Stimulated activated CD8-positive, alpha-beta memory T cell treated with anti-CD3 and anti-CD28 coated beads, Interleukin-15, amount 100 ng/mL, for 48 hours (primary cell): ENCODE results near the gene ZNF844.
A peak's percentile ranks its signal among the peaks of the same experiment; 100 is the strongest.
"Not testable (repeated sequence)": the region's sequence is repeated elsewhere in the genome, so short reads cannot be mapped to it uniquely, and the experiment has no call there.

ENCODE experiments used
- DNase-seq, 2 donors: peaks; one replicate each; pipeline ENCODE4 v3.0.0-alpha.2; 2020; ENCODE audit warnings: low read depth in 2 of 2

ZNF844 gene

DNA sequence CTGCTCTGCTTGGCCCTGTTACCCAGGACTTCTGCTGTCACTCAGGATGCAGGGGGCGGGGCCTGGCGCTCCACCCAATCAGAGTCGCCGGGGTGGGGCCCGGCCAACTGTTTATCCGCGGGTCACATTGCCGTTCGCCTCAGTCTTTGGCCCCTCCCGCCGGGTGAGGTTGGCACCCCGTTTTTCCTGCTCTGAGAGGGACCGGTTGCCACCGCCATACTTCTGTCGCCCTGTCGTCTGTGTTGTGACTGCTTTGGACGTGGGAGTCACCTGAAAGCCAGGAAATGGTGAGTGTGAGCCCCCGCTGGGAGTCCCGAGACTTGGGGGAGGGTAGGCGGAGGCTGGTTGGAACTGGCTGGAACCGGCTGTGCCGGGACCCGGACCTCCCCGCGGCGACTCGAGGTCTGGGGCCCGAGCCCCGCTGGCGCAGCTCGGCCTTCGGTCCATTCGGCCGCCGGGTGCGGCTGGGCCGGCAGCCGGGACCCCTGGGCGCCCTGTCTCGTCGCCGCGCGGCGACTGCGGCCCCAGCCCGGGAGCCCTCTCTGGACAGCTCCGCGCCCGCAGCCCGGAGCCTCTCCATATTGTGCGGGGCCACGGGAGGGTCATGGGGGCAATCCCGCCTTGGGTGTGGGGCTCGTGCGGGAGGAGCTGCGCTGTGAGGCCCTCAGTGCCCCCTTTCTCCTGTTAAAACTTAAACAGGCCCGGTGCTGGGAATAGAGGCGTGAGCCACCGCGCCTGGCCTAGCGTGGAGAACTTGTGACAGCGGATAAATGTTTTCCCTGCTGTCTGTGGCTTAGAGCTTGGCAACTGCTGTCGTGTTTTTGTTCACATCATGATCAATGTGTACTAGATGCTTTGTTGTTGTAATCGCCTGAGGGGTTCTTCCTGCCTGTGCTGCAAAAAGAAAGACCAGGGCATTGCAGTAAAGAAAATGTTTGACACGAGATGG lies at the start of gene ZNF844:
Gene ZNF844 (plus strand): TSS at position 142 of the 949 bp plus-strand sequence. CDS start 143 bp downstream, at position 285.
- DNase-seq = peak; percentile 55 to 70

DNA sequence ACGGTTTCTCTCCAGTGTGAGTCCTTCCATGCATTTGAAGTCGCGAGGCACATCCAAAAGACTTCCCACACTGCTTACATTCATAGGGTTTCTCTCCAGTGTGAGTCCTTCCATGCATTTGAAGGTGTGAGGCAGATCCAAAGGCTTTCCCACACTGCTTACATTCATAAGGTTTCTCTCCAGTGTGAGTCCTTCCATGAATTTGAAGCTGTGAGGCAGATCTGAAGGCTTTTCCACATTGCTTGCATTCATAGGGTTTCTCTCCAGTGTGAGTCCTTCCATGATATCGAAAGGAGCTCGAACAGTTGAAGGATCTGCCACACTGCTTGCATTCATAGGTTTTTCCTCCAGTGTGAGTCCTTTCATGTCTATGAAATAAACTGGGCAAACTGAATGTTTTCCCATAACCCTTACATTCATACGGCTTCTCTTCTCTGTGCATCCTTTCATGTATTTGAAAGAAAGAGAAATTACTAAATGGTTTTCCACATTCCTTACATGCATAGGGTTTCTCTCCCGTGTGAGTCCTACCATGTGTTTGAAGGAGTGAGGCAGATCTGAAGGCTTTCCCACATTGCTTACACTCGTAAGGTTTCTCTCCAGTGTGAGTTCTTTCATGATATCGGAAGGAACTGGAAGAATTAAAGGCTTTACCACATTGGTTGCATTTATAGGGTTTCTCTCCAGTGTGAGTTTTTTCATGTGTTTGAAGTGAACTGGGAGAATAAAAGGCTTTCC lies 49.3 kb upstream of the ZNF844 start:
- DNase-seq = no peak

DNA sequence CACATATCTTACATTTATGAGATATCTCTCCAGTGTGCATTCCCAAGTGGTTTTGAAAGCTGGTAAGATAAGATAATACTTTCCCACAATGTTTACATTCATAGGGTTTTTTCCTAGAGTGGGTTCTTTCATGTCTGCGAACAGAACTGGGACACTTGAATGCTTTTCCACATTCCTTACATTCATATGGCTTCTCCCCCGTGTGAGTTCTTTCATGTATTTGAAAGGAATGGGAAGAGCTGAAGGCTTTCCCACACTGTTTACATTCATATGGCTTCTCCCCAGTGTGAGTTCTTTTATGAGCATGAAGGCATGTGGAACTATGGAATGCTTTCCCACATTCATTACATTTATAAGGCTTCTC lies 48.8 kb upstream of the ZNF844 start:
- no peak for DNase-seq

DNA sequence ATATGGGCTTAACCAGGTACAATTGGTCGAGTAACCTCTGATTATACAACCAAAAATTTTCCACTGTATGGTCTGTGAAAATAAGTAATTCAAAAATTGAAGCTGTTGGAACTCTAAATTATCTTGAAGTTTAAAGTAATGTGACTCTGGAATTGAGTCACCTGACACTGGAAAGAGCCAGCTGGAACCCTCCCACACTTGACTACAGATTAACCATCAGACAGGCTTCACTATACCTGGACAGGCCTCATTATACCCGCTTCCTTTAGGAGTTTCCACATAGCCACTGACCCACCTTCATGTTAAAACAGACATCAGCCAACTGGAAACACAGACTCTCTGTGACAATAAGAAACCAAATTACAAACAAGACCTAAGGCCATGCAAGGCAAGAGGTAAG lies 30.3 kb upstream of the ZNF844 start:
- no peak for DNase-seq

DNA sequence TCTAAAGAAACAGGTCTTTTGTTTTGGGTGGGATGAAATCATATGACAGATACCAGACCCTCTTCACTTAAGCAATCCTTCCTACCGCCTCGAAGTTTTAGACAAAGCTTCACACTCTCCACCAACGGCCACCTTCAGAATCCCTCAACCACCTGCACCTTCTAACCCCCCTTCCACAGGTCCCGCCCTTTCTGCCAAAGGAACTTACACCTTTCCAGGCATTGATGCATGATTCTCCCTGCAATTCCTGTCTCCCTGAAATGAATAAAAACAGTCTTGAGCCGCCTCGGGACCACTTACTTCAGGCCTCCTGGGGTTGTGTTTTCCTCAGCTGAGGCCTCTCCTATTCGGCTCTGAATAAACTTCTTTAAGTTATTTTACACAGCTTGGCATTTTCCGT lies 29.9 kb upstream of the ZNF844 start:
- DNase-seq = no peak

DNA sequence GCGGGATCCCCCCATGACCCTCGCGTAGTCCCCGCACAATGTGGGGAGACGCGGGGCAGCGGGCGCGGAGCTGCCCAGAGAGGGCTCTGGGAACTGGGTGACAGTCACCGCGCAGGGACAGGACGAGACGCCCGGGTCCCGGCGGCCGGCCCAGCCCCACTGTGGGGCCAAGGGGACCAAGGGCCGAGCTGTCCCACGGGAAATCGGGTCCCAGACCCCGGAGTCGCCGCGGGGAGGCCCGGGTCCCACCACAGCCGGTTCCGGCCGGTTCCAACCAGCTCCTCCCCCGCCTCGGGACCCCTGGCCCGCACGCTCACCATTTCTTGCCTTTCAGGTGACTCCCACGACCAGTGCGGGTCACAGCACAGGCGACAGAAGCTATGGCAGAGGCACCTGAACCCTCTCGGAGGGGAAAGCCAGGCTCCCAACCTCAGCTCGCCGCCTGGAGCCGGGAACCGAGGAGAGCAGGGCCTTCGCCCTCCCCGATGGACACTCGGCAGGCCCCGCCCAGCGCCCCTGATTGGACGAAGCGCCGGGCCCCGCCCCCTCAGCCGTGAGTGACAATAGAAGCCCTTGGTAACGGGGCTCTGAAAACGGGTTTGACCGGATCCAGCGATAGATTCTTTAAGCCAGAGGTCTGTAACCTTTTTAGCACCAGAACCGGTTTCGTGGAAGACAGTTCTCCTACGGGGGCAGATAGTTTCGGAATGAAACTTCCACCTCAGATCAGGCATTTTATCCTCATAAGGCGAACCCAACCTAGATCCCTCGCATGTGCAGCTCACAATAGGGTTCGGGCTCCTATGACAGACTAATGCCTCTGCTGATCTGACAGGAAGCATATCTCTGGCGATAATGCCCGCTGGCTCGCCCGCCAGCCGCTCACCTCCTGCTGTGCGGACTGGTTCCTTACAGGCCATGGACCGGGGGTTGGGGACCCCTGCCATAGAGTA lies 29.0 kb upstream of the ZNF844 start, which contains the start of gene ZNF433:
Gene ZNF433 (minus strand): TSS at position 460 of the 953 bp plus-strand sequence. CDS start 140 bp downstream, at position 320.
- DNase-seq = peak; percentile 56 to 67

DNA sequence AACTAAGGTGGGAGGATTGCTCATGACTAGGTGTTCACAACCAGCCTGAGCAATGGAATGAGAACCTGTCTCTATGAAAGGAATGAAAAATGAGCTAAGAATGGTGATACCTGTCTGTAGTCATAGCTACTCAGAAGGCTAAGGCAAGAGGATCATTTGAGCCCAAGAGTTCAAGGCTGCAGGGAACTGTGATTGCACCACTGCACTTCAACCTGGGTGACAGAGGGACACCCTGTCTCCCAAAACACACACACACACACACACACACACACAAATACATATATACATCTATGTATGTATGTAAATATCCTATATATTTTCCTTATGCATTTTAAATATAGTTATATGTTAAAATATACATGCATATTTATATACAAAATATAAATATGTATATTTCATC lies 21.6 kb upstream of the ZNF844 start:
- DNase-seq = no peak

DNA sequence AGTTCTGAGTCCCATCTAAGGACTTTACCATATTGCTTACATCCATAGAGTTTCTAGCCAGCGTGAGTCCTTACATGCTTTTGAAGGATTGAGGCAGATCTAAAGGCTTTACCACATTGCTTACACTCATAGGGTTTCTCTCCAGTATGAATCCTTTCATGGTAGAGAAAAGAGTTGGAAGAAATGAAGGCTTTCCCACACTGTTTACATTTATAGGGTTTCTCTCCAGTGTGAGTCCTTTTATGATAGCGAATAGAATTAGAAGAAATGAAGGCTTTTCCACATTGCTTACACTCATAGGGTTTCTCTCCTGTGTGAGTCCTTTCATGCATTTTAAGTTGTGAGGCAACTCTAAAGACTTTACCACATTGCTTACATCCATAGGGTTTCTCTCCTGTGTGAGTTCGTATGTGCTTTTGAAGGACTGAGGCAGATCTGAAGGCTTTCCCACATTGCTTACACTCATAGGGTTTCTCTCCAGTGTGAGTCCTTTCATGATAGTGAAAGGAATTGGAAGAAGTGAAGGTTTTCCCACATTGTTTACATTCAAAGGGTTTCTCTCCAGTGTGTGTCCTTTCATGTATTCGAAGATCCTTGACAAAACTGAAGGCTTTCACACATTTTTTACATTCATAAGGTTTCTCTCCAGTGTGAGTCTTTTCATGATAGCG lies 20.6 kb upstream of the ZNF844 start:
- DNase-seq = no peak

DNA sequence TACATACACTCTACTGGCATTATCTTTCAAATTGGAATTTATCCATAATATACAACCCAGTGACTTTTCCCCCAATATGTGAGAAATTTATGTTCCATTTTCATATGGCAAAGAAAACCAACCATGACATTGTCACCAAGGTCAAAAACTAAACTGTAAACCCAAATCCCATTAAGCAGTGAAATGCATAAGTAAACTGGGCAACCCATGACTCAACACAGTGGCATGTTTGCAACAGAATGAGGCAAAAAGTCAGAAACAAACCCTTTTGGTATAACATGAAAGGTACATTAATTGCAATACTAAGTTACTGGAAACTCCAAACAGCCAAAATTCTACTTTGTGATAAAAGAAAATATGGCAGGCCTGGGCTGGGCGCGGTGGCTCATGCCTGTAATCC lies 16.7 kb upstream of the ZNF844 start:
- no peak for DNase-seq

DNA sequence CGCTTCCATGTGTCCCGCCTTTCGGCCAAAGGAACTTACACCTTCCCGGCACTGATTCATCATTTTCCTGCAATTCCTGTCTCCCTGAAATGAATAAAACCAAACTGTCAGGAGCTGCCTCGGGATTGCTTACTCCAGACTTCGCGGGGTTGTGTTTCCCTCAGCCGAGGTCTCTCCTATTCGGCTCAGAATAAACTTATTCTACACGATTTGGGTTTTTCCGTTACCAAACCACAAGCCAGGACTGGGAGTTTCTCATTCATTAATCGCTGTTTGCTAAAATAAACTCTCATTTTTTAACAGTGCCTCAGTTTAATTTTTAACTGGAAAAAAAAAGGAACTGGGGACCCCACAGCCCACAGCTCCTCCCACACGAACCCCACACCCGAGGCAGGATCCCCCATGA lies 12.4 kb upstream of the ZNF844 start:
- no peak for DNase-seq

DNA sequence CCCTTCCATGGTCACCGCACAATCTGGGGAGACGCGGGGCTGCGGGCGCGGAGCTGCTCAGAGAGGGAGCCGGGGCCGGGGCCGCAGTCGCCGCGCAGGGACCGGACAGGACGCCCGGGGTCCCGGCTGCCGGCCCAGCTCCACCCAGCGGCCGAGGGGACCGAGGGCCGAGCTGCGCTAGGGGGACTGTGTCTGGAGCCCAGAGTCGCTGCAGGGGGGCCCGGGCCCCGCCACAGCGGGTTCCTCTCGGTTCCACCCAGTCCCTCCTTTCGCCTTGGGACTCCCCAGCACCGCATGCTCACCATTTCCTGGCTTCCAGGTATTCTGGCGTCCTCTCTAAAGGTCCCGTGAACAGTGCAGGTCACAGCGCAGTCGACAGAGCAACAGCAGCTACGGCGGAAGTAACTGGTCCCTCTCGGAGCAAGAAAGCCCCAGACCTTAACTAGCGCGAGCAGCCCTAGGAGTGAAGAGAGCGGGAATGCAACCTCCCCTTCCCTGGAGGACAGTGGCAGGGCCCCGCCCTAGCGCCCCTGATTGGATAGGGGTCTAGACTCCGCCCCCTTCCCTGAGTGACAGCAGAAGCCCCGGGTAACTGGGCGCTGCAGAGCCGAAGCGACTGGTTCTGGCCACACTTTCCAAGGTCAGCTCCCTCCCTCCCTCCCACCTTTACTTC lies 11.9 kb upstream of the ZNF844 start, which contains the start of gene ZNF878:
Gene ZNF878 (minus strand): TSS at position 465 of the 673 bp plus-strand sequence. CDS start 160 bp downstream, at position 305.
- DNase-seq = peak; percentile 34 to 66

DNA sequence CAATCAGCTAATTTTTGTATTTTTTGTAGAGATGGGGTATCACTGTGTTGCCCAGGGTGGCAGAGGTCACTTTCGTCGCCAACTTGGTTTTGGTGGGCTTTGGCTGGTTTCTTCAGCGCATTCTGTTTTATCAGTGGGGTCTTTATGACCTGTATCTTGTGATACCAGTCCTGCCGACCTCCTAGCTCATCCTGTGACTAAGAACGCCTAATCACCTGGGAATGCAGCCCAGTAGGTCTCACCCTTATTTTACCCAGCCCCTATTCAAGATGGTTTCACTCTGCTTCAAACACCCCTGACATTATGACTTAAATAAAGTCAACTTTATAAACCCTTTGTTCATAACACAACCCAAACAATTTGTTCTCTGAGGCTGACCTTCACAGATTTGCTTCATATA lies 8.7 kb upstream of the ZNF844 start:
- no peak for DNase-seq

DNA sequence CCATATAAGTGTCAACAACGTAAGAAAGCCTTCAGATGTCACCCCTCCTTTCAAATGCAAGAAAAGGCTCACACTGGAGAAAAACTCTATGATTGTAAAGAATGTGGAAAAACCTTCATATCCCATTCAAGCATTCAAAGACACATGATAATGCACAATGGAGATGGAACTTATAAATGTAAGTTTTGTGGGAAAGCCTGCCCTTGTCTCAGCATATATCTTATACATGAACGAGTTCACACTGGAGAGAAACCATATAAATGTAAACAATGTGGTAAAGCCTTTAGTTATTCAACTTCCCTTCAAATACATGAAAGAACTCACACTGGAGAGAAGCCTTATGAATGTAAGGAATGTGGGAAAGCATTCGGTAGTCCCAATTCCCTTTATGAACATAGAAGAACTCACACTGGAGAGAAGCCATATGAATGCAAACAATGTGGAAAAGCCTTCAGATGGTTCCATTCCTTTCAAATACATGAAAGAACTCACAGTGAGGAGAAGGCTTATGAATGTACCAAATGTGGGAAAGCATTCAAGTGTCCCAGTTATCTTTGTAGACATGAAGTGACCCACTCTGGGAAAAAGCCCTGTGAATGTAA lies 11.1 kb downstream of the ZNF844 start:
- no peak for DNase-seq

DNA sequence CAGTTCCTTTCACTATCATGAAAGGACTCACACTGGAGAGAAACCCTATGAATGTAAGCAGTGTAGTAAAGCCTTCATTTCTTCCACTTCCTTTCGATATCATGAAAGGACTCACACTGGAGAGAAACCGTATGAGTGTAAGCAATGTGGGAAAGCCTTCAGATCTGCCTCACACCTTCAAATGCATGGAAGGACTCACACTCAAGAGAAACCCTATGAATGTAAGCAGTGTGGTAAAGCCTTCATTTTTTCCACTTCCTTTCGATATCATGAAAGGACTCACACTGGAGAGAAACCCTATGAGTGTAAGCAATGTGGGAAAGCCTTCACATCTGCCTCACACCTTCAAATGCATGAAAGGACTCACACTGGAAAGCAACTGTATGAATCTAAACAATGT lies 11.8 kb downstream of the ZNF844 start:
- DNase-seq = not testable (repeated sequence)

DNA sequence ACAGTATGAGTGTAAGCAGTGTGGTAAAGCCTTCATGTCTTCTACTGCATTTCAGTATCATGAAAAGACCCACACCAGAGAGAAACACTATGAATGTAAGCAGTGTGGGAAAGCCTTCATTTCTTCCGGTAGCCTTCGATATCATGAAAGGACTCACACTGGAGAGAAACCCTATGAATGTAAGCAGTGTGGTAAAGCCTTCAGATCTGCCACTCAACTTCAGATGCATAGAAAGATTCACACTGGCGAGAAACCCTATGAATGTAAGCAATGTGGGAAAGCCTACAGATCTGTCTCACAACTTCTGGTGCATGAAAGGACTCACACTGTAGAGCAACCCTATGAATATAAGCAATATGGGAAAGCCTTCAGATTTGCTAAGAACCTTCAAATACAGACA lies 12.8 kb downstream of the ZNF844 start:
- no peak for DNase-seq

DNA sequence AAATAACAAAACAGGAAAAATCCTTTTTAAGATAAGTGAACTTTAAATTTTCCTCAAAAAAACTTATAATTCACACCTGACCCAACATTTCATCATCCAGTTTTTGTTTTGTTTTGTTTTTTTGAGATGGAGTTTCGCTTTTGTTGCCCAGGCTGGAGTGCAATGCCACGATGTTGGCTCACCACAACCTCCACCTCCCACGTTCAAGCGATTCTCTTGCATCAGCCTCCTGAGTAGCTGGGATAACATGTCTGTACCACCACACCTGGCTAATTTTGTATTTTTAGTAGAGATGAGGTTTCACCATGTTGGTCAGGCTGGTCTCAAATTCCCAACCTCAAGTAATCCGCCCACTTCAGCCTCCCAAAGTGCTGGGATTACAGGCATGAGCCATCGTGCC lies 18.8 kb downstream of the ZNF844 start:
- not testable (repeated sequence) for DNase-seq

DNA sequence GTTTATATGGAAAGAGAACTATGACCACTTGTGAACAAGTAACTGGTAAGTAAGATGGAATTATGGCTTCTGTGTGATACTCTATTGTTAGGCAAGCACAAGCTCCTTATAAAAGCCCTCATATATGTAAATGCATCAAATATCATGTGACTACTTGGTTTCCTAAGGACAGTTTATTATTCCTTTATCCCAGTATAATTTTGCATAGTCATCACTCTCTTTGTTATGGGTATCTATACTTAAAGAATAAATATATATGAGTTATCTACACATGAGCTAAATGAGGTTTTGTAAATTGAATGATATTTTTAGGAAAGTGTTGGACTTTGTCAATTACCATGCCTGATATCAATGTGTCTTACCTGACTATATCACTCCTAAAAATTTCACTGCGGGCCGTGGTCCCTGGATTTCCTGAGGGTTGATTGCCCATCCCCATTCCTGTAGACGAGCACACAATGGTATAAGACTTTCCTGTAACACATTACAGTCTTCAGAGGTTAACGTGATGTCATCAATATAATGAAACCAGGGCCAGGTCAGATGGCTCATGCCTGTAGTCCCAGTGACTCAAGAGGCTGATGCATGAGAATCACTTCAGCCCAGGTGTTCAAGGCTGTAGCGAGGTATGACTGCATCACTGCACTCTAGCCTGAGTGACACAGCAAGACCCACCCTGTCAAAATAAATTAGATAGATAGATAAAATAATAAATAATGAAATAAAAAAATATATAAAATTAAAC lies 20.7 kb downstream of the ZNF844 start:
- no peak for DNase-seq

DNA sequence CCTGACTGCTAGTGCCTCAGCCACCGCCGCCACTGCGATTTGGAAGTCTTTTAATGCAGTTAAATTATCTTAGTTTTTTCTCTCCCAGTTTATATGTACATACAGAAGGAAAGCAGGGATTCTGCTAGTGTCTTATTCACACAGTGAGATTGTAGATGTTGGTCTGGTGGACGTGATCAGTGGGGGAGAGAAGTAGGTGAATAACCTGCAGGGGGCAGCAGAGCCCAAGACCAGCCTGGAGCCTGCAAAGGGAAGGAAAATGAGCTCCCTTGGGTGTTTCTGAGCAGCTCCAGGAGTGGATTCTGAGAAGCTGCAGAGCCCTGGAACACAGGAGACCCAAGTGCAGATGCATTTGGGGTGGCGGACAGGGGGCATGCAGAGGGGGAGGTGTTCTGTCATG lies 26.3 kb downstream of the ZNF844 start:
- DNase-seq = peak; percentile 35 to 44
